ENCODE results near the gene SLC35F3.

SLC35F3 gene

DNA sequence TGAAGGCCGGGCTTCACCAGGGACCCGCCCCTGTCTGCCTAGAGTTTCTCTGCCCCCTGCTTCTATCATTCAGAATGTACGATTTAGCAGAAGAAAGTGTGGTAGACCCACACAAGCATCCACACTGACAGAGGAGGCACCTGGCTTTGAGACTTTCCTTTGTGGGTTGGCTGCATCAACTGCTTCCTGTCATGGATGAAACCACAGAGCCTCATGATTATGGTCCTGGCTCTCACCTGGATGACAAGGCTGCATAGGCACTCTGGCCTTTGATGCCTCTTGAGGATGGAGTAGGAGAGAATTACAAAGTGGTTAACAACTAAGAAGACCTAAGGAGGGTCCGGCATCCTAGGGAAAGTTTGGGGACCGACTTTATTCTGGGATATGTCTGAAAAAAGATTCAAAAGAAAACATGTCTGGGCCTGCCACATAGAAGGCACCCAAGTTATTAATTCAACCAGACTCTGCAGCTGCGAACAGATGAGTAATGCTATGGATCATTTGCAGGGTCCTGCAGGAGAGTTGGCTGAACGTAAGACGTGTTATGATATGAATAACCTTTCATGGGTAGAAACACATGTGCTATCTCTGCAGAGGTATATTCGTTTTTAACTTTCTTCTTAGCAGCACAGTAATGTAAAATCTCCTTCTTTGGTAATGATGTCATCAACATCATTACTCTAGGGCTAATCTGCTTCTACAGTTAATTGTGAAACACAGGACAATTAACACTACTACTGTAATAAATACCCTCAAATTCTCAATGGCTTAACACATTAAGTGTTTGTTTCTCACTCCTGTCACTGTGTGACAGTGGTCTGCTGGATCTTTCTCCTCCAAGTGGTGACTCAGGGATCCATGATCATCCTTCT, 136.2 kb downstream of the SLC35F3 start:
- no peak for DNase-seq (ENCODE audit: low spot score)

DNA sequence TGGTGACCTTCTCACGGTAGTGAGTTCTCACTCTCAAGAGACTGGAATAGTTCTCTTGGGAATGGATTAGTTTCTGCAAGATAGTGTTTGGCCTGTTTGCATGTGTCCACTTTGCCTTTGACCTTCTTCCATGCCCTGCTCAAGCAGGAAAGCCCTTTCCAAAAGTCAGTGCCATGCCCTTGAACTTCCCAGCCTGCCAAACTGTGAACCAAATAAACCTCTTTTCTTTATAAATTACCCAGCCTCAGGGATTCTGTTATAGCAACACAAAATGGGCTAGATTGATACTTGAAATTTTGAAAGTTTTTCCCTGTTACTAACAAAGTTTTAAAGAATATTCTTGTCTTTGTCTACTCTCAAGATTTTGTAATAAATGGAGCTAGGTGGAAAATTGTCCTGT, 139.6 kb downstream of the SLC35F3 start:
- DNase-seq (ENCODE audit: low spot score), result no peak

DNA sequence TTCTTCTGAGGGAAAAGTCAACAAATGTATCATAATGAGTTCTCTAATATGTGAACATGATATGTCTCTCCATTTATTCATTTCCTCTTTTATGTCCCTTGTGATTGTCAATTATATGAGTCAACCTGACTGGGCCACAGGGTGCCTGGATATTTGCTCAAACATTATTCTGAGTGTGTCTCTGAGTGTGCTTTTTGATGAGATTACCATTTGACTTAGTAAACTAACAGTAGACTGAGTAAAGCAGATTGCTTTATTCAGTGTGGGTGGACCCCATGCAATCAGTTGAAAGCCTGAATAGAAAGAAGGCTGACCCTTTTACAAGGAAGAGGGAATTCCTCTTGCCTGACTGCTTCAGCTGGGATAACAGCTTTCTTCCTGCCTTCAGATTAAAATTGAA, 142.6 kb downstream of the SLC35F3 start:
- DNase-seq (ENCODE audit: low spot score), result no peak

DNA sequence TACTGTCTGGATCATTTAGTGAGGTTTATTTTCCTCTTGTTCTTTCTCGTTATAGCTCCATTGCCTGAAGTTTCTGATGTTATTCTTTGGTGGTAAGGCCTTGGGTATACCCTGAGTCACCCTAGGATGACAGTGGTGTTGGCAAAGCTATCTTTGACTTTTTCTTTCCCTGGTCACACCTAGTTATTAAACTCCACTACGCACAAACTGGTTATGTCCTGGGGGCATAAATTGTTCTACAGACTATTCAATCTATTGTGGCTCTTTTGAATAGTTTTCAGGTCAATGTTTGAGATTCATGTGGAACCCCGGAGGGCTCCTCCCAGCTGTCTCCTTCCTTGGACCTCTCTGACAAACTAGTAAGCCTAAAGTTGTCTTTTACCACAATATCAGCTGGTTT, 157.7 kb downstream of the SLC35F3 start:
- no peak for DNase-seq (ENCODE audit: low spot score)

DNA sequence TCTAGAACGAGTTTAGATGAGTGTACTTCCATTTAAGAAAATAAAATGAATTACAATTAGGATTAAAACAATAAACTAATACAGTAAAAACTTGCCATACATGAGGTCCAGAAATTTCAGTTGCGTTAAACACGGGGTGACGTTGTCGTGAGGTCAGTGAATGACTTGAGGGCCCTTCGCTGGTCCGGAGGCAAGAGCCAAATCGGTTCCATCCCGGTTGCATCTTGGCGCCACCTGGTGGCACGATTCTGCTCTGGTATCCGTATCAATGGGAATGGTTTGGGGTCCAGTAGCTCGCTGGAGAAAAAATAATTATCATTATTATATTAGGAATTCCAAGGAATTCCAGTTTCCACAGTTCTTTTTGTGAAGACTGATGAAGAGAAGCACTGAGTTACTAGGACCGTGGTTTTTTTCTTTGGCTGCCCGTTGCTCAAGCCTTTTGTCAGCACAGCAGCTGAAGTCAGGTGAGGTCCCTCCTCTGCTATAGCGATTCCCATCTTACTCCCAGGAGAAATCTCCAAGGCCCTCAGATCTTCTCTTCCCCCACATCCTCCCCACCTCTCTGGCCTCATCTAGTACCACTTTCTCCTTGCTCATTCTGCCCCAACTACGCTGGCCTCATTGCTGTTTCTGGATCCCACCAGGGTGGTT, 161.4 kb downstream of the SLC35F3 start:
- DNase-seq (ENCODE audit: low spot score), result peak; percentile 40

DNA sequence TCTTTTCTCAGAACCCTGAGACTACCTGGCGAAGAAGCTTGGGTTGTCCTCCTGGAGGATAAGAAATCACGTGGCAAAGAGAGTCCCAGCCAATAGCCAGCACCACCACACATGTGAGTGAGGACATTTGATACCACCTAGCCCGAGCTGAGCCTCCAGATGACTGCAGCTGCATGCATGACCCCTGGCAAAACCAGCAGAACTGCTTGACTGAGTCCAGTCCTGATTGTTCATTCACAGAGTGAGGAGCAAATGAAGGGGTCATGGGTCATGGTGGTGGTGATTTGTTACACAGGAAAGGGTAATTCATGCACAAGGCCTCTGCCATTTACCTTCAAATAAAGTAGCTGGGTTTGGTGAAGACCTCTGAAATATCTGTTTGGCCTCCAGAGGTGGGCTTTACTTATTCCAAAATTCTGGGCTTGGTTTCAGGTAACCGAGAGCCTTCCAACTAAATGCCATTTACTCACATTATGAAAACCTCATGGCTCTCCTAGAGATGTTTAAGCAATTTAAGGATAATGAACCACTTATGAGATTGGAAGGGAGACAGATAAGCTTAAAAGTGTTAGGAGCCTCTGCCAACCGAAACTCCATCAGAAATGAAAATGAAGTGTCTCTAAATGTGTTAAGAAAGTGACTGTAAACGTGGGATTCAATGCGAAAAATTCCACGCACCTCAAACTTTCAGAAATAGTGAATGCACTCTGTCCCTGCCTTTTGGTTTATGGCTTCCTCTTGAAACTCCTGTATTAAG, 163.3 kb downstream of the SLC35F3 start:
- DNase-seq (ENCODE audit: low spot score), result no peak

DNA sequence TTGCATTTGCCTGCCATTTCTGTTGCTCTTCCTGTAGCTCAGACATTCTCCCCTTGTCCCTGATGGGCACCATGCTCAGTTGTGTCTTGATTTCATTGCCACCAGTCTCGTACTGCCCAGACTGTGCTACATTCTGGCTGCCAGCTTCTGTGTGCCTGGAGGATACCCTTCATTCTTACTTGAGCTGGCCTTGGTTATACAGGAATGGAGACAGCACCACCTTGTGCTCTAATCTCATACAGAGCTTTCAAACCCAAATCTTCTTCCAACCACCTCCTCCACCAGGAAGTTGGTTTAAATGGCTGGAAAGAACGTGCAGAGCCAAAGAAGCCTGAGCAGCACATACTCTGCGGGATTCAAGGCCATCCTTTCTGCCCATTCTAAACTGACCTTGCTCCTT, 165.3 kb downstream of the SLC35F3 start:
- DNase-seq (ENCODE audit: low spot score), result no peak

DNA sequence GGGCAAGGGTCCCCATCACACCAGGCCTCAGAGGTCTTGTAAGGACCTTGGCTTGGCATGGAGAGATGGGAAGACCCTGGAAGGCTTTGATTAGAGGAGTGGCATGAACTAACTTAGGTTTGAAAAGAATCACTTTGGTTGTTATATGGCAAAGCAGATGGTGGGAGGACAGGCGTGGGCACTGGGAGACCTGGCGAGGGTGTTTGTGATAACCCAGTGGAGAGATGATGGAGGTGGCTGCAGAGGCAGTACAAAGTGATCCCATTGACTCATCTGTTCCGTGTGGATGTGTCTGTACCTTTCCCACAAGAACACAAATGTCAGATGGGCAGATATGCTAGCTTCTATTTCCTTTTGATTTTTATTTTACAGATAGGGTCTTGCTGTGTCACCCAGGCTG, 168.3 kb downstream of the SLC35F3 start:
- no peak for DNase-seq (ENCODE audit: low spot score)

DNA sequence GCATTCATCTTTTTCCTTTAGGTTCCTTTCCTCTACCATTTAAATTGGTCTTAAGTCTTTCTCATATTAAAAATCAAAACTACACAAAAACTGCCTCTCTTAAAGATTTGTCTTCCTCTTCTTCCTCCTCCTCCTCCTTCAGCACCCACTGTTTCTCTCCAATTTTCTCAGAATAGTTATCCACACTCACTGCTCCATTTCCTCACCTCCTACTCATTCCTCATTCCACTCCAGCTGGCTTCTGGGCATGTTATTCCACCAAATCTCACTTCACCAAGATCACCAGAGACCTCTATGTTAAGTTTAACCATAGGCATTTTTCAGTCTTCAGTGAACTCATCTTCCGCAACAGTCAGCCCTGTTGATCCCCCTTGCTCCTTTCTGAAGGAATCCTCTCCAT, 173.7 kb downstream of the SLC35F3 start:
- no peak for DNase-seq (ENCODE audit: low spot score)

DNA sequence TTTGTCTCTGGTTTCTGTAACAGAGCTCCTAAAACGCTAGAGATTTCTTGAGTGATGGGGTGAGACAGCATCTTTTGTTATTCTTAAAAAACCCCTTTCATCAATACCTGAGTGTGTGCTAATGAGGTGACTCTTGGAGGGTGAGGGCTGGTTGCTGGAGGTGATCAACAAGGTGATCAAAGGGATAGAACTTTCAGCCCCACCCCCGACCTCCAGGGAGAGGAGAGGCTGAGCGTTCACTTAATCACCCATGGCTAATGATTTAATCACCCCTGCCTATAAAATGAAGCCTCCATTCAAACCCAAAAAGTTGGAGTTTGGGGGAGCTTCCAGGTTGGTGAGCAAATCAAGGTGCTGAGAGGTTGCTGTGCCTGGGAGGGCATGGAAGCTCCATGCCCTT, 175.4 kb downstream of the SLC35F3 start:
- DNase-seq (ENCODE audit: low spot score), result no peak

DNA sequence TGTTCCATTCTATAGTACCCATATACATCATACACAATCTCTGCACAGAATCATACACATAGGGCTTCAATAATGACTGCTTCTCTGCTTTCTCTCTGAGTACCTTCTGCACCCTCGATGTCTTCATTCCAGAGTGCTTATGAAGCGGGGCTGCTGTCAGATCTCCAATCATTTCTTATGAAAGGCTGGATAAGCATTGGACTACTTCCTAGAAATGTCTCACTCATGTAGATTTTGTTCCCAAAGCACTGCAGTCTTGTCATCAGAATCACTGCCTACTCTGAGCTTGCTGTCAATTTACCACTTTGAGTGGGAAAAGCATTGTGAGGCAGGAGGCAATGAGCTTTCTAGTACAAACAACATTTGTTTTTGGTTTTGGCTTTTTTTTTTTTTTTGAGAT, 179.0 kb downstream of the SLC35F3 start:
- no peak for DNase-seq (ENCODE audit: low spot score)

DNA sequence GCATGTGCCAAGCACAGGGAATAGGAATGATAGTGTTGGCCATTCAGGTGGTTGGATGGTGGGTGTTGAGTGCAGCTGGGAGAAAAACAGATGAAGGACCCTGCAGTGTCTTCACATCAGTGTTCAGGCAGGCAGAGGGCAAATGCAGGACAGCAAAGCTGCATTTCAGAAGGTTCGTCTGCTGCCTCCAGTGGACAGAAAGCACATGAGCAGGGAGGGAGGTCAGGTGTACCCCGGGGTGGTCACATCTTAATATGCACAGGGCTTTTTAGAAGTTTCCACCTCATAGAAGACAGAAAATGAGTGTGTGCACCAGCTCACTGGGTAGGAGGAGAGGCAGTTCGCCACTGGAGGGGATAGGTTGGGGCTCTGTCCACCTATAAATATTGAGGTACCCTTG, 184.9 kb downstream of the SLC35F3 start:
- DNase-seq (ENCODE audit: low spot score), result no peak

DNA sequence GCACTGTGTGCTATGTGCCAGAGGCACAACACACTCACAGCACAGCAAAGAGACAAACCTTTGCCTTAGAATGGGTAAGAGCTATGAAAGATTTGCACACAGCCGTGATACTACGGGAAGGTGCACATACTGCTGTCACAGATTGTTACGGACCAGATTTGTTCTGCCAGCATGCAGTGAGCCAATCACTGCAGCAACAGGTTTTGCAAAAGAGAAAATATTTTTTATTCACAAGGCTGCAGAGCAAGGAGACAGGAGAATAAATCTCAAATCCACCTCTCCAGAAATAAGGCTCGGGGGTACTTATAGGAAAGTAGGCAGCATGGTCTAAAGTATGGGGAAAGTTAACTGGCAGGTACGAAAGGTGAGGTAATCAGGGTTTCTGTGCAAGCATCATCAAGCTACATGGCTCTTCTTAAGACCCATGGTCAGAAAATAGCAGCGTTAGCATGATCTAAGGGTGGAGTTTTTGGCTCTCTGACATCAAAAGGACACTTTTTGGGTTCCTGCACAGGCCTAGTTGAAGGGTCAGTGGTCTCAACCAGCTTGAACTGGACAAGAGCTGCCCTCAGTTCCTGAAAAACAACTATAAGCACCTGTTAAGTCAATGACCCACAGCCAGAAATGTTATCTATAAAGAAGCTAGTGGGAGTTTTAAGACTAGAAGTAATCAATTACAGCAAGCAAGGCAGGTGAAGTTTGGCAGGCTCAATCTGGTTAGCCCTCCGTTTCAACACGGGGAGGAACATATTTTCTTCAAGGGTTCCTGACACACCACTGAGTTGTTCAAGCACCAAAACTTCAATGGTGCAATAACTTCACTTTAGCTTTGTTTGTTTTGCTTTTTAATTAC, 186.0 kb downstream of the SLC35F3 start:
- DNase-seq (ENCODE audit: low spot score), result no peak

DNA sequence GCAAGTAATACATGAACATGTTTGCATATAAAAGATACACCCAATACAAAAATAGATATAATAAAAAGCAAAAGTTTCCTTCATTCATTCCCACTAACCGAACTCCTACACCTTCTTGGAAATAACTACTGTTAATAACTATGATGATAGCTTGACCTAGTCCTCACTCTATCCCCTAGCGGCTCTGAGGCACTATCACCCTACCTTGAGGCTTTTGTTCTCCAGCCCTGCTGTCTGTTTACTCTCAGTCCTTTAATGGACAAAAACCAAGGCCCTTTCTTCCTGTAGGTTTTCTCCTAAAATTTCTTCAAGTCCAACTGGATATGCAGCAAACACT, 186.6 kb downstream of the SLC35F3 start:
- no peak for DNase-seq (ENCODE audit: low spot score)

DNA sequence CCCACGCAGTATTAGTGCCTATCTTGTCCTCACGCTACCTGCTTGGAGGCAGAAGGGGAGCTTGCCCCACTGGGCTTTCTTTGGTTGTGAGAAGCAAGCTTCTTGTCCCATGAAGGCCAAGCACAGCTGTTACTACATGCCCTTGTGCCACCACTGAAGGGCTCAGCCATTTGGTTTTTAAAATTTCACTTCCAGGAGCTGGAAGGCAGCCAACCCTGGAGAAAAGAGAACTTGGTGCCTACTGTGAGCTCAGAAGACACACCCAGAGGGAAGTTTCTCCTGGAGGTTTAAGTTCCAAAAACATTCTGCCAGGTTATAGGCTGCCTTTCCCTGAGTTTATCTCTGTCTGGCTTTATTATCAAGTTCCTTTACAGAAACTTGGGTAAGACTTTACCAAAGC, 187.4 kb downstream of the SLC35F3 start:
- no peak for DNase-seq (ENCODE audit: low spot score)

DNA sequence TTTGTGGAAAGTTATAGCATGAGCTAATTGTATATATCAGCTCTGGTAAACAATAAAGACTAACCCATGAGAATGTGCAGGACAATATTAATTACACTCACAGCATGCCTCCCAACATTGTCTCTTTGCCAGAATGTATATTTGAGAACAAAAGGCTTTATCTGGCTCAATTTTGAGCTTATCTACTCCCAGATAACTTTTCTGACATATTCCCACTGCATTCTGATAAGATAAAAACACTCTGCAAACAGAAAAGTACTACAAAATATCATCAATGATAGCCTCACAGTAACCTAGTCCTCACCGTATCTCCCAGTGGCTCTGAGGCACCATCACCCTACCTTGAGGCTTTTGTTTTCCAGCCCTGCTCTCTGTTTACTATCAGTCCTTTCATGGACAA, 188.6 kb downstream of the SLC35F3 start:
- DNase-seq (ENCODE audit: low spot score), result no peak

DNA sequence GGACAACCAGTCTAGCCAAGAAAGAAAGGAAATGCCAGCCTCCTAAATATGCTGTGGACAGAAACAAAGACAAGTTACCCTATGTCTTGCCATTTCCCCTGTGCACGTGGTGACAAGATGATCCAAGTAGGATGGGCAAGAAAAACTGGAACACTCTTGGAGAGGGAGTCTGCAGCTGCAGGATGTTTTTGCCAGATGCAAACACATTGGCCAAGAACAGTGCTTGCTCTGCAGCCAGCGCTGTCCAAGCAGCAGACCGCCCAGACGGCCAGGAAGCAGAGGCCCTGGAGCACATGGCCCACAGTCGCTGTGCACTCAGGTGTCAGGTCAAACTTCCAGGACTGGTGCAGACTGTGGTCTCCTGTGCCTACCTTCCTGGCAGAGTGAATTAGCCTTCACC, 189.3 kb downstream of the SLC35F3 start:
- no peak for DNase-seq (ENCODE audit: low spot score)

DNA sequence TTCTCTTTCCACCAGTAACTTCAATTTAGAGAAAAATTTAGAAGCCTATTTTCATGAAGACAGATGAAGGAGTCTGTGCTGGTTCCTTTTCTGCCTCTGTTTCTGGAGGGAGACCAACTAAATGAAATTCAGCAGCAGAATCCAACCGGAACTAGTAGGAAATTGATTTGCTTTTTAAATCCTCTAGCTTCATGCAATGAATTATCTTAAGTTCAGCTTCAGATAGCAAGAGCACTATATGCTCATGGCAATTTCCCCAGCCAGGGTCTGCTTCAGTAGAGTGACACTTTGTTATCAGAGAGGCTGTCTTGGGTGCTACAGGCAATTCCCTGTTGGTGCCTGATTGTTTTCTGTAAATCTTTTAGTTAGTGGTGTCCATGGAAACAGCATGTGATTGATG, 189.7 kb downstream of the SLC35F3 start:
- no peak for DNase-seq (ENCODE audit: low spot score)

DNA sequence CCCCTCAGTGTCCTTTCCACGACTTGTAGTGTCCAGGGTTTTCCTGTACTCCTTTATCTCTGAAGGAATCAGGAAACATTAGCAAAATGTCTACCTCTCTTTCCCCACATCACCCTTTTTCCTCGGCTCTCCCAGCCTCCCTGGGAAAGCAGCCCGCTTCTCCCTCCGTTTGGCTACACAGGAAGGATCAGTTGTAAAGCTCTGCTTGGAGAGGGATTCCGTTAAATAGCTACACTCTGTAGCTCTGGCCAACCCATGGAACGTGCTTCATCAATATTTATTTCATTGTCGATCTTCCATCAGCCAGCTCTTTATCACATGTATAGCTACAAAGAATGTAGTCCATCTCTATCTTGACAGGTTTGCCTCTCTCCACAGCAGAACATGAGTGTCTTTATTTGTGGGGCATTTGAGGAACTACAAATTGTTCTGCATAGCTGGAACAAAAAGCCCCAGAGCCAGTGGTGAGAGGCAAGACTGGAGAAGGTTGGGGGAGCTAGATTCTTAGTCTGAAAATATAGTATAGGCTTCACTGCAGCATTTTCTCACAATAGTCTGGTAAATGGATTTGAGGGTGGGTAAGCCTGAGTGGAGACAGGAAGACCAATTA, 191.8 kb downstream of the SLC35F3 start:
- no peak for DNase-seq (ENCODE audit: low spot score)

DNA sequence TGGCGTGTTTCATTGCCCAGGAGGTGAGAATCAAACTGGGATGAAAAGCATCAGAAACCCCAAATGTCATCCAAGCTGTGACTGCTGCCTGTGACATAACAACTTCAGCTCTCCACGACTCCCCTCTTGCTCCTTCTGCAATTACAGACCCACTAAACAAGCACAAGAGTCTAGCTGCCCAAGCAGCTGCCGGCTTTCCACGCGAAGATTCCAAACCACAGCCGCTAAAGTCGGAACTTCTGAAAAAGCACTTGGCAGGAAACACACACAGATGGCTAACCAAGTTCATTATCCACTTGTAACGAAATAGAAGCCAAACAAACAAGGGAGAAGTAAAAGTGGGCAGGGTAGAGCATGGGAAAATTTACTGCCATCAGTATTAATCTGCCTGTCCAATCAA, 198.1 kb downstream of the SLC35F3 start:
- no peak for DNase-seq (ENCODE audit: low spot score)

DNA sequence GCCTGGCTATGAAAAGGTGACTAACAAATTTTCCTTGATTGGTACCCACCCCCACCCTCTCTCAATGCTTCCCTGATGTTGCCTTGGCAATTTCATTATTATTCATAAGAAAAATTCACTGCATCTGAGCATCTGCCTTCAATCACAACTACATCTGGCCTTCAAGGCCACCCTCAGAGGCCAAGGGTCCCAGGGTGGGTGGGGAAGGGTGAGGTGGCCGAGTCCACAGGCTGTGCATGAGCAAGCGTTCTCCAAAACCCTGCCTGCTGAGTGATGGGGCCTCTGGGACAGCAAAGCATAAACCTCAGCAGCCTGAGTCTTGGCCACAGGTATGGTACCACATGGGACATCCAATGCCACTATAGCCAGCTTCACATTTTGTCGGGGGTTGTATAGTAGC, 198.7 kb downstream of the SLC35F3 start:
- DNase-seq (ENCODE audit: low spot score), result no peak

DNA sequence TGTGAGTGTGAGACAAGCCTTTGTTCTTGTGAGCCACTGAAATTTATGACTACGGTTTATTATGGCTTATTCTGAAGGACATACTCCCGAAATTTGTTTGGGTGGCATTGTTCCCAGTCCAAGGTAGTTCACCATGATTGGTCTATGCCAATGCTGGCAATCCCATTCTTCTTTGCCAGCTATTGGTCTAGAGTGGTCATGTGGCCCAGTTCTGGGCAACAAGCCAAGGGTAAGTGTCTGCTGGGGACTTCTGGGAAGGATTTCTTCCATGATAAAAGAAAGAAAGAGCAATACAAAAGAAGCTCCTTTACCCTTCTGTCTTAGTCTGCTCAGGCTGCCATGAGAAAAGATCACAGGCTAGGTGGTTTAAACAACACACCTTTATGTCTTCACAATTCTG, 201.6 kb downstream of the SLC35F3 start:
- no peak for DNase-seq (ENCODE audit: low spot score)

Data from hematopoietic multipotent progenitor cell treated with erythropoietin and hydrocortisone succinate and interleukin-3 and kit ligand, for 15 days (in vitro differentiated cells).